WTC11 (cell line): Measurements from ENCODE around the gene HPSE2. TPM values are rescaled to one million over a fixed set of nuclear protein-coding genes. Genes with fewer than 3 reads are reported as not detected.

Experiments used
- ATAC-seq: fragments of 200-7000 bp; cut with Tn5 transposase; 2 replicates; pipeline ENCODE4 v1.10.0; 2021; ENCODE audit warnings: mild to moderate bottlenecking, moderate library complexity
- CTCF ChIA-PET: fragments of 300-600 bp; sonication (Branson Sonifier 250); formaldehyde crosslinking; loops from one replicate; lab custom pipeline; 2021; ENCODE audit warnings: antibody characterized with exemption; lab: Charles Lee
- POLR2A ChIA-PET: fragments of 350-600 bp; sonication (Branson Sonifier 250); formaldehyde crosslinking; loops from one replicate; lab custom pipeline; 2021; ENCODE audit warnings: antibody characterized with exemption; lab: Charles Lee
- DNase-seq: peaks from one replicate; pipeline ENCODE4 v3.0.0; 2021; ENCODE audit warnings: low spot score
- H3K27ac Mint-ChIP-seq: 2 replicates; pipeline ENCODE4 v1.8.0; 2021; ENCODE audit warnings: mixed read lengths
- H3K27me3 Mint-ChIP-seq: 2 replicates; pipeline ENCODE4 v1.8.0; 2021; ENCODE audit warnings: low read depth, mild to moderate bottlenecking, moderate library complexity, mixed read lengths
- H3K36me3 Mint-ChIP-seq: 2 replicates; pipeline ENCODE4 v1.8.0; 2021; ENCODE audit warnings: mixed read lengths
- H3K4me1 Mint-ChIP-seq: 2 replicates; pipeline ENCODE4 v1.8.0; 2022; ENCODE audit warnings: mixed read lengths
- H3K4me3 Mint-ChIP-seq: 2 replicates; pipeline ENCODE4 v1.8.0; 2021; ENCODE audit warnings: mild to moderate bottlenecking, moderate library complexity, mixed read lengths
- H3K9me3 Mint-ChIP-seq: 2 replicates; pipeline ENCODE4 v1.8.0; 2021; ENCODE audit warnings: mixed read lengths
- CDX4 ChIP-seq: fragments of 250-450 bp; sonication (Bioruptor Pico); IDR thresholded peaks from 2 replicates; pipeline ENCODE4 v1.9.0; 2021; ENCODE audit warnings: moderate library complexity, mild to moderate bottlenecking, inconsistent platforms, borderline replicate concordance
- FOXP1 ChIP-seq: sonication (generic); formaldehyde crosslinking; IDR thresholded peaks from 2 replicates; pipeline ENCODE4 v1.8.0; 2022; ENCODE audit warnings: missing genetic modification reagents, mild to moderate bottlenecking, moderate library complexity, borderline replicate concordance
- JAZF1 ChIP-seq: fragments of 250-450 bp; sonication (Bioruptor Pico); IDR thresholded peaks from 2 replicates; pipeline ENCODE4 v1.9.0; 2021; ENCODE audit warnings: moderate library complexity, mild to moderate bottlenecking, inconsistent platforms
- MLX ChIP-seq: sonication (generic); formaldehyde crosslinking; IDR thresholded peaks from 2 replicates; pipeline ENCODE4 v1.8.1; 2023; ENCODE audit warnings: mild to moderate bottlenecking, missing genetic modification reagents, moderate library complexity
- NFATC4 ChIP-seq: fragments of 250-450 bp; sonication (Bioruptor Pico); IDR thresholded peaks from 2 replicates; pipeline ENCODE4 v1.9.0; 2021; ENCODE audit warnings: mild to moderate bottlenecking
- NFYB ChIP-seq: sonication (generic); formaldehyde crosslinking; conservative IDR thresholded peaks from 2 replicates; pipeline ENCODE4 v1.8.0; 2022; ENCODE audit warnings: low read depth, missing genetic modification reagents
- RORB ChIP-seq: fragments of 250-450 bp; sonication (Bioruptor Pico); IDR thresholded peaks from 2 replicates; pipeline ENCODE4 v1.9.0; 2021; ENCODE audit warnings: mild to moderate bottlenecking
- STAT6 ChIP-seq: sonication (generic); formaldehyde crosslinking; conservative IDR thresholded peaks from 2 replicates; pipeline ENCODE4 v1.8.1; 2023; ENCODE audit warnings: mild to moderate bottlenecking, low read depth, missing genetic modification reagents, moderate library complexity
- TEAD1 ChIP-seq: sonication (generic); formaldehyde crosslinking; IDR thresholded peaks from 2 replicates; pipeline ENCODE4 v1.8.0; 2022; ENCODE audit warnings: mild to moderate bottlenecking, missing genetic modification reagents
- TEAD4 ChIP-seq: sonication (generic); formaldehyde crosslinking; IDR thresholded peaks from 2 replicates; pipeline ENCODE4 v1.8.0; 2022; ENCODE audit warnings: mild to moderate bottlenecking, missing genetic modification reagents
- USF1 ChIP-seq: sonication (generic); formaldehyde crosslinking; IDR thresholded peaks from 2 replicates; pipeline ENCODE4 v1.8.0; 2022; ENCODE audit warnings: mild to moderate bottlenecking, missing genetic modification reagents
- USF2 ChIP-seq: sonication (generic); formaldehyde crosslinking; IDR thresholded peaks from 2 replicates; pipeline ENCODE4 v1.8.1; 2023; ENCODE audit warnings: mild to moderate bottlenecking, missing genetic modification reagents, moderate library complexity
- ZNF121 ChIP-seq: sonication (generic); formaldehyde crosslinking; IDR thresholded peaks from 2 replicates; pipeline ENCODE4 v1.8.0; 2023; ENCODE audit warnings: missing genetic modification reagents
- ZNF396 ChIP-seq: fragments of 250-450 bp; sonication (Bioruptor Pico); IDR thresholded peaks from 2 replicates; pipeline ENCODE4 v1.8.0; 2021; ENCODE audit warnings: mild to moderate bottlenecking, moderate library complexity, borderline replicate concordance
- ZNF423 ChIP-seq: fragments of 250-450 bp; sonication (Bioruptor Pico); IDR thresholded peaks from 2 replicates; pipeline ENCODE4 v2.1.2; 2022; ENCODE audit warnings: mild to moderate bottlenecking, moderate library complexity
- ZNF425 ChIP-seq: fragments of 250-450 bp; sonication (Bioruptor Pico); conservative IDR thresholded peaks from 2 replicates; pipeline ENCODE4 v1.9.0; 2021; ENCODE audit warnings: mild to moderate bottlenecking
- ZNF532 ChIP-seq: fragments of 250-450 bp; sonication (Bioruptor Pico); IDR thresholded peaks from 2 replicates; pipeline ENCODE4 v1.9.0; 2021; ENCODE audit warnings: mild to moderate bottlenecking, borderline replicate concordance
- total RNA-seq: library from RNA; stranded (reverse); gene quantifications from 3 replicates; pipeline ENCODE4 v1.2.3, GENCODE V29; 2021

The HPSE2 gene
- total RNA-seq, 1 experiment from 2014 or later: 0.66 TPM

- TF ChIP-seq ZNF532 (CRISPR knock-in tag): no peak
- no peak for TF ChIP-seq MLX (CRISPR knock-in tag)
- no peak for TF ChIP-seq CDX4
- no peak for TF ChIP-seq TEAD1 (CRISPR knock-in tag)
- TF ChIP-seq USF2 (CRISPR knock-in tag): no peak
- TF ChIP-seq ZNF423: no peak
- TF ChIP-seq NFATC4 (CRISPR knock-in tag): no peak
- TF ChIP-seq FOXP1: no peak
- TF ChIP-seq ZNF396 (CRISPR knock-in tag): no peak
- TF ChIP-seq STAT6 (CRISPR knock-in tag): no peak
Observed at GRCh38 chr10:99203310-99203709, 32.3 kb downstream of the HPSE2 start (continued).

- peaks cover 4% of the 10 kb centered on the region; the same call in 1 of the 2 replicates for H3K9me3 Mint-ChIP-seq
- H3K27me3 Mint-ChIP-seq: no peaks in the 10 kb centered on the region
- ChIA-PET CTCF (interaction anchor here (0.8 to 1.8 kb wide), 7 partner anchors 16 to 705 kb away, joined by 3 to 11 read pairs (median 4); no protein-coding TSS in a partner anchor), POLR2A (no interaction called here)
- no peak for TF ChIP-seq JAZF1 (CRISPR knock-in tag)
- no peak for TF ChIP-seq RORB (CRISPR knock-in tag)
- no peak for TF ChIP-seq USF2 (CRISPR knock-in tag)
- TF ChIP-seq ZNF121 (CRISPR knock-in tag): no peak
- no peak for TF ChIP-seq NFYB (CRISPR knock-in tag)
- TF ChIP-seq ZNF423: no peak
- no peak for TF ChIP-seq USF1 (CRISPR knock-in tag)
- no peak for TF ChIP-seq TEAD4 (CRISPR knock-in tag)
- no peak for TF ChIP-seq ZNF425 (CRISPR knock-in tag)
- DNase-seq: no peak
- no peak overlapping the region for H3K27ac Mint-ChIP-seq
- 0 out of 2 replicates have a peak, but pooled peaks cover 2% of the 10 kb centered on the region for H3K36me3 Mint-ChIP-seq
- no peak overlapping the region for H3K4me3 Mint-ChIP-seq
- peaks cover 13% of the 10 kb centered on the region for H3K4me1 Mint-ChIP-seq
- no peak for ATAC-seq
Observed at GRCh38 chr10:99172950-99173349, 62.7 kb downstream of the HPSE2 start.
